GM23338 (cell line): ENCODE results near the gene ACTG1. TPM values are rescaled to one million over a fixed set of nuclear protein-coding genes. Genes with fewer than 3 reads are reported as not detected.
A peak's percentile ranks its signal among the peaks of the same experiment; 100 is the strongest.

Source experiments
- ATAC-seq: fragments of 200-7000 bp; cut with Tn5 transposase; 3 replicates; pipeline ENCODE4 v1.9.1; 2020
- DNase-seq: peaks from one replicate; pipeline ENCODE4 v3.0.0-alpha.2; 2015; ENCODE audit warnings: low spot score
- H2AFZ ChIP-seq: fragments of 200-600 bp; sonication (generic); 2 replicates; pipeline ENCODE4 v1.8.0; 2016; ENCODE audit warnings: antibody characterized with exemption, mild to moderate bottlenecking, moderate library complexity
- H3F3A ChIP-seq: fragments of 200-600 bp; sonication (generic); replicated peaks from 2 replicates; pipeline ENCODE4 v1.8.0; 2017; ENCODE audit warnings: antibody characterized with exemption, mixed run types, low read depth
- H3K27ac ChIP-seq: fragments of 200-600 bp; sonication (generic); 2 replicates; pipeline ENCODE4 v1.6.1; 2016; ENCODE audit warnings: low read depth
- H3K27me3 ChIP-seq: fragments of 200-600 bp; sonication (generic); 2 replicates; pipeline ENCODE4 v1.8.0; 2016; ENCODE audit warnings: mild to moderate bottlenecking, mixed run types, moderate library complexity; ENCODE audit not compliant: insufficient read depth
- H3K36me3 ChIP-seq: fragments of 200-600 bp; sonication (generic); 2 replicates; pipeline ENCODE4 v1.8.0; 2016; ENCODE audit warnings: mild to moderate bottlenecking; ENCODE audit not compliant: insufficient read depth
- H3K4me1 ChIP-seq: fragments of 200-600 bp; sonication (generic); 2 replicates; pipeline ENCODE4 v1.8.0; 2016; ENCODE audit warnings: mild to moderate bottlenecking, moderate library complexity; ENCODE audit not compliant: insufficient read depth
- H3K4me2 ChIP-seq: fragments of 200-600 bp; sonication (generic); 2 replicates; pipeline ENCODE4 v1.7.1; 2017; ENCODE audit warnings: mixed run types
- H3K4me3 ChIP-seq: fragments of 200-600 bp; sonication (generic); 2 replicates; pipeline ENCODE4 v1.6.1; 2016; ENCODE audit warnings: mixed run types
- H3K79me2 ChIP-seq: fragments of 200-600 bp; sonication (generic); replicated peaks from 2 replicates; pipeline ENCODE4 v1.8.0; 2017; ENCODE audit warnings: mild to moderate bottlenecking; ENCODE audit not compliant: insufficient read depth
- H3K9me2 ChIP-seq: fragments of 200-600 bp; sonication (generic); 2 replicates; pipeline ENCODE4 v1.8.0; 2017; ENCODE audit not compliant: insufficient read depth
- H4K20me1 ChIP-seq: fragments of 200-600 bp; sonication (generic); replicated peaks from 2 replicates; pipeline ENCODE4 v1.8.0; 2017; ENCODE audit warnings: mild to moderate bottlenecking; ENCODE audit not compliant: insufficient read depth
- H3K27ac Mint-ChIP-seq: 2 replicates; pipeline ENCODE4 v1.8.0; 2020; ENCODE audit warnings: inconsistent platforms, mild to moderate bottlenecking, moderate library complexity, mixed read lengths
- H3K27me3 Mint-ChIP-seq: 3 replicates; pipeline ENCODE4 v1.8.0; 2022; ENCODE audit warnings: low read depth, mild to moderate bottlenecking, moderate library complexity, mixed read lengths, inconsistent platforms; ENCODE audit not compliant: insufficient read depth, poor library complexity
- H3K36me3 Mint-ChIP-seq: 3 replicates; pipeline ENCODE4 v1.8.0; 2021; ENCODE audit warnings: low read depth, mild to moderate bottlenecking, inconsistent platforms, moderate library complexity, mixed read lengths
- H3K4me1 Mint-ChIP-seq: 3 replicates; pipeline ENCODE4 v1.8.0; 2020; ENCODE audit warnings: mild to moderate bottlenecking, inconsistent platforms, mixed read lengths
- H3K4me3 Mint-ChIP-seq: 3 replicates; pipeline ENCODE4 v1.8.0; 2021; ENCODE audit warnings: moderate library complexity, mild to moderate bottlenecking, inconsistent platforms, mixed read lengths
- H3K9me3 Mint-ChIP-seq: 3 replicates; pipeline ENCODE4 v1.8.0; 2020; ENCODE audit warnings: moderate library complexity, mild to moderate bottlenecking, inconsistent platforms, mixed read lengths
- CREB1 ChIP-seq: fragments of 250-450 bp; sonication (Bioruptor Pico); IDR thresholded peaks from 2 replicates; pipeline ENCODE4 v1.5.0; 2020; ENCODE audit warnings: low read depth, mild to moderate bottlenecking, moderate library complexity
- CTCF ChIP-seq, 2 experiments: fragments of 200-600 bp in 1 of 2; sonication (generic) in 1 of 2; conservative IDR thresholded peaks; 2 replicates each; pipeline versions ENCODE4 v1.5.1 to v1.6.1; 2016 to 2017; ENCODE audit warnings: antibody characterized with exemption in 2 of 2, low read depth in 2 of 2, mild to moderate bottlenecking in 2 of 2, moderate library complexity in 1 of 2
- ETS1 ChIP-seq: IDR thresholded peaks from 2 replicates; pipeline ENCODE4 v1.6.1; 2016; ENCODE audit warnings: antibody characterized with exemption
- EZH2phosphoT487 ChIP-seq: fragments of 200-600 bp; sonication (generic); IDR thresholded peaks from one replicate; pipeline ENCODE4 v1.8.1; 2018; ENCODE audit warnings: antibody characterized with exemption; ENCODE audit not compliant: unreplicated experiment
- JUNB ChIP-seq: IDR thresholded peaks from one replicate; pipeline ENCODE4 v1.6.1; 2016; ENCODE audit warnings: antibody characterized with exemption; ENCODE audit not compliant: unreplicated experiment
- POLR2AphosphoS5 ChIP-seq: IDR thresholded peaks from 2 replicates; pipeline ENCODE4 v1.6.1; 2016; ENCODE audit warnings: antibody characterized with exemption, low read depth
- STAT1 ChIP-seq: IDR thresholded peaks from one replicate; pipeline ENCODE4 v1.6.1; 2016; ENCODE audit warnings: antibody characterized with exemption; ENCODE audit not compliant: unreplicated experiment
- ZNF114 ChIP-seq: fragments of 250-450 bp; sonication (Bioruptor Pico); IDR thresholded peaks from 2 replicates; pipeline ENCODE4 v1.5.0; 2020; ENCODE audit warnings: mild to moderate bottlenecking, moderate library complexity
- ZNF331 ChIP-seq: fragments of 250-450 bp; sonication (Bioruptor Pico); IDR thresholded peaks from 2 replicates; pipeline ENCODE4 v1.5.0; 2020; ENCODE audit warnings: low read depth, mild to moderate bottlenecking, moderate library complexity
- polyA plus RNA-seq: library from polyadenylated mRNA; unstranded; fragments of >200 nt; fragmentation: Nextera tagmentation; extraction: Ambion mirVana; gene quantifications from 2 replicates; pipeline ENCODE4 v1.2.1, GENCODE V29; 2016
- total RNA-seq: library from RNA; depleted of rRNA; stranded (reverse); fragments of >200 nt; shearing (Covaris generic); gene quantifications from 2 replicates; pipeline ENCODE4 v1.2.3, GENCODE V29; 2014

The ACTG1 gene
- total and polyA plus RNA-seq, 2 experiments from 2014 or later = 1,867 to 4,739 TPM

GRCh38 chr17:81511804-81512561 is 616 bp downstream of the ACTG1 start:
- Histone ChIP-seq H3K27ac (peak overlapping the region; percentile 69; the same call in 1 of the 2 replicates), H3K4me3 (peak overlapping the region; percentile 97), H3K79me2 (peaks cover 53% of the 10 kb centered on the region), H3K4me1 (peaks cover 20% of the 10 kb centered on the region), H3K27me3 (no peaks in the 10 kb centered on the region), H3K36me3 (peaks cover 36% of the 10 kb centered on the region), H3K9me2 (no peaks in the 10 kb centered on the region), H3F3A (peaks cover 51% of the 10 kb centered on the region), H4K20me1 (peaks cover 40% of the 10 kb centered on the region), H2AFZ (no peak overlapping the region), H3K4me2 (peak overlapping the region; percentile 96)
- peak overlapping the region; percentile 91 for H3K27ac Mint-ChIP-seq
- DNase-seq (no peak), ATAC-seq (no peak)
- H3K4me1 Mint-ChIP-seq = peaks cover 27% of the 10 kb centered on the region
- TF ChIP-seq JUNB (no peak), POLR2AphosphoS5 (peak; percentile 52; the same call in 1 of the 2 replicates)
- H3K27me3 Mint-ChIP-seq = peaks cover 64% of the 10 kb centered on the region
- H3K9me3 Mint-ChIP-seq = peaks cover 42% of the 10 kb centered on the region
- peak overlapping the region; percentile 98 for H3K4me3 Mint-ChIP-seq
- peaks cover 50% of the 10 kb centered on the region for H3K36me3 Mint-ChIP-seq

GRCh38 chr17:81511554-81511803 is 1.1 kb downstream of the ACTG1 start:
- no peak for DNase-seq
- H3K4me2 ChIP-seq = peak overlapping the region; percentile 96

More at GRCh38 chr17:81511554-81511803, 1.1 kb downstream of the ACTG1 start:
- Histone ChIP-seq H3K4me1 (peaks cover 20% of the 10 kb centered on the region), H3F3A (peaks cover 51% of the 10 kb centered on the region), H3K27ac (peak overlapping the region; percentile 69; the same call in 1 of the 2 replicates), H3K27me3 (no peaks in the 10 kb centered on the region), H3K9me2 (no peaks in the 10 kb centered on the region), H2AFZ (no peak overlapping the region), H3K79me2 (peaks cover 49% of the 10 kb centered on the region), H3K36me3 (peaks cover 36% of the 10 kb centered on the region), H3K4me3 (peak overlapping the region; percentile 97), H4K20me1 (peaks cover 40% of the 10 kb centered on the region)
- Mint-ChIP-seq H3K27ac (peak overlapping the region; percentile 91), H3K4me1 (peaks cover 23% of the 10 kb centered on the region), H3K4me3 (peak overlapping the region; percentile 98), H3K36me3 (peaks cover 50% of the 10 kb centered on the region), H3K9me3 (peaks cover 42% of the 10 kb centered on the region), H3K27me3 (peaks cover 63% of the 10 kb centered on the region)
- TF ChIP-seq ZNF331 (no peak), CREB1 (CRISPR knock-in tag) (no peak), POLR2AphosphoS5 (no peak), EZH2phosphoT487 (no peak), ZNF114 (CRISPR knock-in tag) (no peak), CTCF (conservative IDR thresholded peaks at IDR 0.05; ENCODE audit: low read depth in 2 of 2) (no peak), STAT1 (no peak), ETS1 (no peak), JUNB (no peak)
- ATAC-seq = no peak
